Inflammatory macrophage treated with lipopolysaccharide for 4 hours (primary cell): ENCODE data around the gene SASH1.
A peak's percentile ranks its signal among the peaks of the same experiment; 100 is the strongest.

ENCODE experiments used
- DNase-seq: peaks from one replicate; pipeline ENCODE4 v3.0.0-alpha.2; 2020

Gene SASH1

DNA sequence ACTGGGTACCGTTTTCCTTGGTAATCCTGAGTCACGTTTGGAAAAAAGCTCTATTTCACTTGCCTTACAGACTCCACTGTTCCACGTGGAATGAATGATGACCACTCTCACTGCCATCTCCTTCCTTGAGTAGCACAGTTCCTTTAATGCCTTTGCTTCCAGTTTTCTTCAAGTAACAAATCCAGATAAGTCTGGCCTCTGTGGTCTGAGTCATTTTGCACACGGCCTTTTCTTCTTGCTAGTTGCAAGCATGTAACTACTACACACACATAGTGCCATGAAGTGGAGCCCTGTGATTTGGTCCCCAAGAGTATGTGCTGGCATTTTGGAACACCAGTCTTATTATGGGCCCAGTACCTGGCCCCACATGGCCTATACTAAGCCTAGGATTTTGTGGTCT, 182.8 kb downstream of the SASH1 start:
- DNase-seq, result no peak

- DNase-seq, result no peak
These were observed 183.5 kb downstream of the SASH1 start for GRCh38 chr6:148526145-148526544.

DNA sequence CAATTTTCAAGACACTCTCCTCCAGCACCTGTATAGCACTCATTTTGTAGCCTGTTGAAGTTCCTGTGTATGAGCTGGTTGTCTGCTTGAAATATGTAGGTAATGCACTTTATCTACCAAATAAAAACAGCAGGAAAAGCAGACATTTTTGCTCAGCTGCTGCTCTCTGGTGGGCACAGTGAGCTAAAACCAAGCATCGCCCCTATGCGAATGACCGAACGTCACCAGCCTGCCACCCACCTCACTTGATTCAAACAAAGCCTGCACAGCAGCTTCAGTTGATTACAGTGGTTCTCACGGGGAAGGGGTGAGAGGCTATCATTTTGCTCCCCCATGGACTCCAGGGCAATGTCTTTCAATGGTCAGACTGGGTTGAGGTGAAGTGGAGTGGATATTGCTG, 185.7 kb downstream of the SASH1 start:
- DNase-seq, result no peak

DNA sequence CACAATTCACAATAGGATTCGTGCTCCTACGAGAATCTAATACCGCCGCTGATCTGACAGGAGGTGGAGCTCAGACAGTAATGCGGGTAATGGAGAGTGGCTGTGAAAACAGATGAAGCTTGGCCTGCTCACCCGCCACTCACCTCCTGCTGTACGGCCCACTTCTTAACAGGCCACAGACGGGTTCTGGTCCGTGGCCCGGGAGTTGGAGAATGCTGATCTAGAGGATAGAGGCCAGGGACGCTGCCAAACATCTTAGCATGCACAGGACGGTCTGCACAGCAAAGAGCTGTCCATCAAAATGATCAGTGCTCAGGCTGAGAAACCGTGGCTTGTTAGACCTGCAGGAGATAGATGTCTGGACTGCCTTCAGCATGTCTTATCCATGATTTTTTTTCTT, 186.4 kb downstream of the SASH1 start:
- DNase-seq, result no peak

GRCh38 chr6:148530394-148530953, 187.8 kb downstream of the SASH1 start:
- peak; percentile 63 for DNase-seq

DNA sequence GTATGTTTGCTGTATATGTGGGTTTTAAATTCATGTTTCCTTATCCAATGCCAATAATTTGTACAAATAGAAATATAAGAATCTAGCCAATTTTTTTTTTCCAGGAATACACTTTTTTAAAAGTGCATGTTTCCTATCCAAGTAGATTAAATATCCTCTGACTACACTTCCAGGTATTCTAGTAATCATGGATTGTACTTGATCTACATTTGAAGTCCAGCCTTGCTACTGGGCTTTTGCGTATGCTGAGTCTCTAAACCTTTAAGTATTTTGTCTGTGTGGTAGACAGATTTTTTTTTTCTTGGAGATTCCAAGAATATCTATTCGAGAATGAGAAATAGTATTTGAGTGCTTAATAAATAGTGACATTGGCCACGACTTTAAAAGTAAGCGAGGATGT, 188.3 kb downstream of the SASH1 start:
- DNase-seq, result no peak

DNA sequence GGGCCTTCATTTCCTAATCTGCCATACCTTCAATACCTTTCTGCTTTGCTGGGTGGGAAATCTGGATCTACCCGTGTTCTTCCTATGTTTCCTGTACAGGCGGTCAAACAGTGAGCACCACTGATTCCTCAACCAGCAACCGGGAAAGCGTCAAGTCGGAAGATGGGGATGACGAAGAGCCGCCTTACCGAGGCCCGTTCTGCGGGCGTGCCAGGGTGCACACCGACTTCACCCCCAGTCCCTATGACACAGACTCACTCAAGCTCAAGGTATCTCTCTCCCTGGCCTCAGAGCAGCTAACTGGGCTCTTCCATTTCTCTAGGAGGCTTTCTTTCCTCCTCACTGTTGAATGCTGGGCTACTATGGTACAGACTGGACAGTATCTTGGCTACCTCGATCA, 190.1 kb downstream of the SASH1 start:
- no peak for DNase-seq

- DNase-seq, result no peak
These were observed 190.9 kb downstream of the SASH1 start for GRCh38 chr6:148533309-148534107.

DNA sequence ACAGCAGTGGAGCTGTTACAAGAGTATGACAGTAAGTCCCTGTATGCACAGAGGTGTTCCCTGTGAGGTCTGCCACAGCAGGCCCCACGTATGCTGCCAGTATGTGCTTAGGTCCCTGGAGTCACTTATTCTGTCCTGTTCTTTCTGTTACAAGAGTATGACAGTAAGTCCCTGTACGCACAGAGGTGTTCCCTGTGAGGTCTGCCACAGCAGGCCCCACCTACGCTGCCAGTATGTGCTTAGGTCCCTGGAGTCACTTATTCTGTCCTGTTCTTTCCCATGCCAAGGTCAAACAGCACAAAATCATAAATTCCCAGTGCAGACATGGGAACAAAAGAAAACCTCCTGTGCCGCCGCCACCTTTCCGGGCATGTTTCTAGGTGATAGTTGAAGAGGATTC, 192.2 kb downstream of the SASH1 start:
- no peak for DNase-seq

- DNase-seq, result no peak
These were observed 192.7 kb downstream of the SASH1 start for GRCh38 chr6:148535381-148535780.

DNA sequence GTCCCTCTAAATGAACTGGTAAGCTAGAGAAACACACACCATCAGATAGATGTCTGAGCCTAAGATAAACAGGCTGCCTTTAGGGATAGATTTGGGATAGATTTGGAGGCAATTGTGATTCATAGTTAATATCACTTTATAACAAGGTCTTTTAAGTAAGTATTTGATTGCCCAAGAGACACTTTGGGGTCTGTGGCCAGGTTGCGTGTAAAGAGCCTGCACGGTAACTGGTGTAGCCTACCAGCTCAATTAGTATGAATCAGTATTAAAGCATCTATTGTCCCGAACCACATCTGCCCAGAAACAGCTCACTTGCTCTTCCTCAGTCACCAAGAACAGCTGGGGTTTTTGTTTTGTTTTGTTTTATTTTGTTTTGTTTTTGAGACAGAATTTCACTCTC, 193.3 kb downstream of the SASH1 start:
- no peak for DNase-seq

DNA sequence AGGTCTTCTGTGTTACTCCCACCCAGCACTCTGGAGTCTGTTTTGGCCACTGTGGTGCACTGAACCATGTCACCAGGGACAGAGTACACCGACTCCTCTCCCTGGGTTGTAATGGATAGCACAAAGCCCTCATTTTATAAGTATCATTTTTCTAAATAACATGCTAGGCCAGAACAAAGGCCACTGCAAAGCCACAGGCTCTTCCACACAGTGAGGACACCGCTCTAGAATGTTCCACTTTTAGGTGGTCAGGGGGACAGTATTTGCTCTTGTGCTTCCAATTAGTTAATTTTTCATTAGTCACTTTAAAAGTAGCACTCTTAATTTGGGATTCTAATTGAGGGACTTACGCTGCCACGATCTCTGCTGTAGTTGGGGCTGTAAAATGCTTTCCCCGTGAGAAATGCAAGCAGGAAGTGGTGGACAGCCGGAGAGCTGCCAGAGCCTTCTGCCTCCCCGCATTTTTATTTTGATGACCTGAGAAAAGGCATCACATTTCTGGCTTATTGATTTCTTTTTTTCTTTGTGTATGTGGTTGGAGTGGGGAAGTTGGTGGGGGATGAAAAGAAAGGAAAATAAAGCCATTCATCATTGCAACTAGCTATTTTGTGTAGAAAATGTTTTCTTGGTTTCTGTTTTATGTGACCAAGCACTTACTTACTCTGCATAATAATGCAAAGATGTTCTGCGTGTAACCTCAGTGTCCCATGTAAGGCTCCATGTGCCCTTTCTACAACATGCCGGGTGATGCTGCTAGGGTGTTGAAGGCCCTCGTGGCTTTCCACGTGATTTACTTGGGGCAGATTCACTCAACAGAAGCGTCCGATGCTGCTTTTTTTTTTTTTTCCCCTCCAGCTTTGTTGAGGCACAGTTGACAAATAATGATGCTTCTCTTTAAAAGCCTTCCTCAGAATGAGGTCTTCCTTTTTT, 195.9 kb downstream of the SASH1 start:
- no peak for DNase-seq

DNA sequence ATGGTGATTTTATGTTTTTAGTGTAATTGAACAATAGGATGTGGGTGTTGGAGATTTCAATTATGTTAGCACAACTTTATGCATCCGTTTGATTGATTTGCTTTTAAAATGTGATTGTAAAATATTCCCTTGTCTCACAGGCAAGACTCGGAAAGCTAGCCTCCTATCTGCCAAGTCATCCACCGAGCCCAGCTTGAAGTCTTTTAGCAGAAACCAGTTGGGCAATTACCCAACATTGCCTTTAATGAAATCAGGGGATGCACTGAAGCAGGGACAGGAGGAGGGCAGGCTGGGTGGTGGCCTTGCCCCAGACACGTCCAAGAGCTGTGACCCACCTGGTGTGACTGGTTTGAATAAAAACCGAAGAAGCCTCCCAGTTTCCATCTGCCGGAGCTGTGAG, 200.9 kb downstream of the SASH1 start:
- DNase-seq, result no peak

- DNase-seq, result no peak
These were observed 201.8 kb downstream of the SASH1 start for GRCh38 chr6:148544421-148544820.

DNA sequence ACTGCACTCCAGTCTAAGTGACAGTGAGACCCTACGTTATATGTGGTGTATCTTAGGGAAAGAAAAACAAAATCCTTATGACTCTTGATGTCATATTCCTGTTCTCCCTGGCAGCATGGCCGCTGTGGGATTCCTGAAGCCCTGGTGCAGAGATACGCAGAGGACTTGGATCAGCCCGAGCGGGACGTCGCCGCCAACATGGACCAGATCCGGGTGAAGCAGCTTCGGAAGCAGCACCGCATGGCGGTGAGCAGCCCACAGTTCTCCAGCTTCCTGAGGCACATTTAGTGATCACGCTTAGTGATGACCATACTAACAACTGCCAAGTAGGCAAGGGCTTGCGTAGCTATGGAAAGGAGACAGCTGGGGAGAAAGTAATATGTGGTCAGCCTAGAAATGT, 203.3 kb downstream of the SASH1 start:
- no peak for DNase-seq

- no peak for DNase-seq
These were observed 204.5 kb downstream of the SASH1 start for GRCh38 chr6:148547110-148547509.

DNA sequence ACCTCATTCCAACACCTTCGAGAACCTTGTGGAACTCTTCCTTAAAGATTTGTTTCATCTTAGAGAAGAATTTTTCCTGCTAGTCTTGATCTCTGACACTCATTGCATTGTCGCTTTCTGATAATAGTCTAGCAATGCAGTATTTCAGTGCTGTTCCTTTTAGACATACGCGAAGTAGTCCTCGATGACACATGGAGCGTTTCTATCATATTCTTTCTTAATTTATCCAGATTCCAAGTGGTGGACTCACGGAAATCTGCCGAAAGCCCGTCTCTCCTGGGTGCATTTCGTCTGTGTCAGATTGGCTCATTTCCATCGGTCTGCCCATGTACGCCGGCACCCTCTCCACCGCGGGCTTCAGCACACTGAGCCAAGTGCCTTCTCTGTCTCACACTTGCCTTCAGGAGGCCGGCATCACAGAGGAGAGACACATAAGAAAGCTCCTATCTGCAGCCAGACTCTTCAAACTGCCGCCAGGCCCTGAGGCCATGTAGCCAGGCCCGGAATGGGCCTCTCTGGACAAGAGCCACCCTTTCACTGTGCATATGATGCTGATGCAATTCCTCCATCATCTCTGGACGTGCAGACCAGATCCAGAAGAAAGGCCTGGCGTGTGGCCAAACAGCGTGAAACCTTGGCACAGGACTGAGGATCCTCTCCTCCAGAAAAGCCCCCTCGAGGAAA, 205.6 kb downstream of the SASH1 start:
- DNase-seq, result no peak

- DNase-seq, result no peak
These were observed 206.1 kb downstream of the SASH1 start for GRCh38 chr6:148548749-148549140.

GRCh38 chr6:148550569-148550968, 207.9 kb downstream of the SASH1 start:
- DNase-seq, result peak; percentile 14

- DNase-seq, result no peak
These were observed 208.6 kb downstream of the SASH1 start for GRCh38 chr6:148551226-148551625.

DNA sequence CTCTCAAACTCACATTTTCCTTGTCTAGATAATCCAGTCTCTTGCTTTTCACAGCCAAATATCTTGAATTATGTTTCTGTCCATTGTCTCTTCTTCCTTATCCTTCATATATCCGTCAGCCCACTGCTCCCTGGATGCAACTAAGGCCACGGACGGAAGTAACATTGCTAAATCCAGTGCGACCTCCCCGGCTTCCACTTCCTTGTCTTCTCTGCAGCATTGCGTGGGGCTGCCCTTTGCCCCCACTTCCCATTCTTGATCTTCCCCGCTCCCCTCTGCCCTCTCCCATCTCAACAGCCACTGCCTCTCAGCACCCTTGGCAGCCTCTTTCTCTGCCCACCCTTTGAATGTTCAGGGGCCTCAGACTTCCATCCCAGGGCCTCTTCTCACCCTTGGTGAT, 213.8 kb downstream of the SASH1 start:
- peak; percentile 49 for DNase-seq

DNA sequence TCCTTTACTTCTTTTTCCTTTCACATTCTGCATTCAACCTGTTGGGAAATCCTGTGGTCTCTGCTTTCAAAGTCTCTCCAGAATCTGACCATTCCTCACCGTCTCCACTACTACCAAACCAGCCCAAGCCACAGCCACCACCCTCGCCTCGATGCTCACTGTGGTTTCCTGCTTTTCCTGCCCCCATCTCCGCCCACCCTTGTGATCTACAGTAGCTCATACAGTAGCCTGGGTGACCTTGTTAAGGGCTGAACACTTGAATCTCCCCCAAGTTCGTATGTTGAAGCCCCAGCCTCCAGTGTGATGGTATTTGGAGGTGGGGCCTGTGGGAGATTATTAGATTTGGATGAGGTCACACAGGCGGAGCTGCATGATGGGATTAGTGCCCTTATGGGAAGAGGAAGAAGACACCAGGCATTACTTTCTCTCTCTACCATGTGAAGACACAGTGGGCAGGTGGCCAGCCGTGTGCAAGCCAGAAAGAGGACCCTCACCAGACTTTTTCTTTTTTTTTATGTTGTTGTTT, 215.2 kb downstream of the SASH1 start:
- peak; percentile 73 for DNase-seq
